Measurements from ENCODE around the gene C6orf120. TPM values are rescaled to one million over a fixed set of nuclear protein-coding genes. Genes with fewer than 3 reads are reported as not detected.

C6orf120 gene
- total RNA-seq, 1 donor from 2014 or later = 24.8 TPM

DNA sequence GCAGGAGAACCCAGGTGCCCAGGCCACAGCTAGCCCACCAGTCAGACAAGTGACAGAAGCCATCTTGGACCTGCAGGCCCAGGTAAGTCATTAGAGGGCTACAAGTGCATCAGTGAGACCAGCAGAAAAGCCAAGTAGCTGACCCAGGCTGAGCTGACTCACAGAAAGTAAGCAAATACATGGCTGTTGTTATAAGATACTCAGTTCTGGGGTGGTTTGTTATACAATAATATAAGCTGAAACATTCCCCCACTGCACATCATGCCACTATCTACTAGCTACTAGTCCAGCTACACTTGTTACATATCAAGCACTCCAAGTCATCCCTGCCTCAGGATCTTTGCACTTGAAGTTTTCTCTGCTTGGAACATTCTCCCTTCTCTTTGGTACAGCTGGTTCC lies 39.4 kb downstream of the C6orf120 start:
- Mint-ChIP-seq H3K4me3 (no peak overlapping the region), H3K27me3 (no peaks in the 10 kb centered on the region), H3K9me3 (peaks cover 2% of the 10 kb centered on the region), H3K27ac (no peak overlapping the region), H3K4me1 (no peaks in the 10 kb centered on the region), H3K36me3 (ENCODE audit: low read depth) (no peaks in the 10 kb centered on the region)
- intact Hi-C loops (cut with micrococcal nuclease) = no loop called here
- ChIA-PET CTCF (interaction anchor here (0.9 kb wide), 1 partner anchor 16 kb away, joined by 3 read pairs; no protein-coding TSS in a partner anchor), POLR2A (interaction anchor here (2.9 kb wide), 1 partner anchor 10 kb away, joined by 8 read pairs; no protein-coding TSS in a partner anchor)
- TF ChIP-seq, protein P1, sequence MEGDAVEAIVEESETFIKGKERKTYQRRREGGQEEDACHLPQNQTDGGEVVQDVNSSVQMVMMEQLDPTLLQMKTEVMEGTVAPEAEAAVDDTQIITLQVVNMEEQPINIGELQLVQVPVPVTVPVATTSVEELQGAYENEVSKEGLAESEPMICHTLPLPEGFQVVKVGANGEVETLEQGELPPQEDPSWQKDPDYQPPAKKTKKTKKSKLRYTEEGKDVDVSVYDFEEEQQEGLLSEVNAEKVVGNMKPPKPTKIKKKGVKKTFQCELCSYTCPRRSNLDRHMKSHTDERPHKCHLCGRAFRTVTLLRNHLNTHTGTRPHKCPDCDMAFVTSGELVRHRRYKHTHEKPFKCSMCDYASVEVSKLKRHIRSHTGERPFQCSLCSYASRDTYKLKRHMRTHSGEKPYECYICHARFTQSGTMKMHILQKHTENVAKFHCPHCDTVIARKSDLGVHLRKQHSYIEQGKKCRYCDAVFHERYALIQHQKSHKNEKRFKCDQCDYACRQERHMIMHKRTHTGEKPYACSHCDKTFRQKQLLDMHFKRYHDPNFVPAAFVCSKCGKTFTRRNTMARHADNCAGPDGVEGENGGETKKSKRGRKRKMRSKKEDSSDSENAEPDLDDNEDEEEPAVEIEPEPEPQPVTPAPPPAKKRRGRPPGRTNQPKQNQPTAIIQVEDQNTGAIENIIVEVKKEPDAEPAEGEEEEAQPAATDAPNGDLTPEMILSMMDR (IDR thresholded peaks at IDR 0.05) = no peak
- no peak for DNase-seq
- ATAC-seq (ENCODE audit: low read depth) = no peak

DNA sequence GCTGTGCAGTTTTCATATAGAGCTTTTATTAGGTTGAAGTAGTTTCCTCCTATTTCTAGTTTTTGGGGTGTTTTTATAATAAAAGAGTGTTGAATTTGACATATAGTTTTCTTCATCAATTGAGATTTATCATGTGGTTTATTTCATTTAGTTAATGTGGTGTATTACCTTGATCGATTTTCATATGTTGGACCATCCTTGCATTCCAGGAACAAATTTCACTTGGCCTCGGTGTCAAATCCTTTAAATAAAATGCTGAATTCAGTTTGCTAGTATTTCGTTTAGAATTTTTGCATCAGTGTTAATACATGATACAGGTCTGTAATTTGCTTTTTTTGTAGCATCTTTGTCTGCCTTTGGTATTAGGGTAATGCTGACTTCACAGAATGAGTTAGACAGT lies 43.5 kb downstream of the C6orf120 start:
- Mint-ChIP-seq H3K4me1 (peaks cover 6% of the 10 kb centered on the region), H3K36me3 (ENCODE audit: low read depth) (peaks cover 4% of the 10 kb centered on the region), H3K27ac (no peak overlapping the region), H3K9me3 (peaks cover 7% of the 10 kb centered on the region), H3K4me3 (no peak overlapping the region), H3K27me3 (no peaks in the 10 kb centered on the region)
- DNase-seq (no peak), ATAC-seq (ENCODE audit: low read depth) (no peak)
- TF ChIP-seq, protein P1 (IDR thresholded peaks at IDR 0.05) = no peak
- ChIA-PET CTCF (no interaction called here), POLR2A (no interaction called here)
- intact Hi-C loops (cut with micrococcal nuclease) = no loop called here

DNA sequence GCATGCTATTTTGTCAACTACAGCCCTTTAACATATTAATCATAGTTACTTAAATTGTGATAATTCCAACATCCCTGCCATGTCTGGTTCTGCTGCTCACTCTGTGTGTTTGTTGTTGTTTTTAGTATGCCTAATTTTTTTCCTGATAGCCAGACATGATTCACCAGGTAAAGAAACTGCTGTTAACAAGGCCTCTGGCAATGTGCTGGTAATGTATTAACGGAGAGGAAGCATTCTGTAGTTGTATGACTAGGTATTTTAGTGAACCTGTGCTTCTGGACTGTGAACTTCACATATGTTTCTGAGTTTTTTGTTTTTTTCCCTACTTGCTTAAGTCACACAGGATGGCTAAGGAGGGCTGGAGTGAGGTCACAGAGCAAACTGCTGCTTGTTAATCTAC lies 44.6 kb downstream of the C6orf120 start:
- TF ChIP-seq, protein P1 (IDR thresholded peaks at IDR 0.05) = no peak
- H3K4me1 Mint-ChIP-seq = peaks cover 17% of the 10 kb centered on the region
- DNase-seq (no peak), ATAC-seq (ENCODE audit: low read depth) (no peak)
- peaks cover 7% of the 10 kb centered on the region for H3K9me3 Mint-ChIP-seq
- H3K4me3 Mint-ChIP-seq = no peak overlapping the region
- ChIA-PET POLR2A (no interaction called here), CTCF (no interaction called here)
- intact Hi-C loops (cut with micrococcal nuclease) = no loop called here
- H3K27me3 Mint-ChIP-seq = no peaks in the 10 kb centered on the region
- H3K36me3 Mint-ChIP-seq (ENCODE audit: low read depth) = peaks cover 10% of the 10 kb centered on the region
- H3K27ac Mint-ChIP-seq = no peak overlapping the region

DNA sequence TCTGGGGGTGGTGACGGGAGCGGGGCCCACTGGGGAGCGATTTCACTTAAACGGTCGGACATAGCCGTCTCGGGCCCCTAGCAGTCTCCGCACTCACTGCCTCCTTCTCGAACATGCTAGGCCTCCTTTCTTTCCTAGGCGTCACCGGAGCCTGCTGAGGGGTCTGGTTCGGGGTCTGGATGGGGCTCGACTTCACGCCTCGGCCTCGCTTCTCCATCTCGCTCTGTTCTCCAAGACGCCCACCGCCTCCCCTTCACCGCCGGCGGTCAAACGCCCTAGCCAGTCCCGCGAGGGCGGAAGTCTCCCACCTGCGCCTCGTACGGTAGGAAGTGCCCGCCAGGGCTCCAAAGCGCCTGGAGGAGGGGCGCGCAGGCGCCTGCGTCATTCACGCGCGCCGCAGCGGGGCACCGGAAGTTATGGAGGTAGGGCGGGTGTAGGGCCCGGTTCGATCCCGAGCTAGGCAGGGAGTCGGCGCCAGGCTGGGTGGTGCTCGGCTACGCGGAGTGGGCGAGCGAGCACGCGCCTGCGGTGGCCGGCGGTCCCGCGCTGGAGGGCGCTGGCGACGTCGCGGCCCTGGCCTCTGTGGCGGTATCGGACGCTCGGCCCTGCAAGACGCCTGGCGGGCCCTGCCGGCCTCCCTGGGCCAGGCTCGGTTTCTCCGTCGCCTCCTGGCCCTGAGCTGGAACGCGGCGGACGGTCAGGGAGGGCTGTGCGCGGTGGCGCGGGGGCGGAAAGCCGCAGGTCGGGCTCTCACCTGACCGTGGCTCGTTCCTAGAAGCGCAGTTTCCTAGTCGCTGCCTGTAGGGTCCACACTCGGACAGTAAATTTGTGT lies 49.5 kb downstream of the C6orf120 start, which contains the start of the genes DYNLT2 and ERMARD:
Gene DYNLT2 (minus strand): TSS at position 331 of the 832 bp plus-strand sequence. CDS start 114 bp downstream, at position 217.
Gene ERMARD (plus strand): TSS at position 381 of the 832 bp plus-strand sequence. CDS start 36 bp downstream, at position 417.
- intact Hi-C loops (cut with micrococcal nuclease) = loop anchor here (1.0 to 5.0 kb wide), 6 partner anchors 27 to 833 kb away; partner anchors contain the start of genes C6orf120, FAM120B, PDCD2 and PHF10
- POLR2A ChIA-PET = interaction anchor here (0.6 to 3.9 kb wide), 10 partner anchors 10 to 832 kb away, joined by 3 to 55 read pairs (median 8); partner anchors contain the start of genes C6orf120, PDCD2, PHF10 and PSMB1
- H3K9me3 Mint-ChIP-seq = peaks cover 5% of the 10 kb centered on the region
- TF ChIP-seq, protein P1 (IDR thresholded peaks at IDR 0.05) = no peak
- peaks cover 14% of the 10 kb centered on the region for H3K36me3 Mint-ChIP-seq (ENCODE audit: low read depth)
- H3K27ac Mint-ChIP-seq = peak within 1 kb of the TSS; percentile 97
- CTCF ChIA-PET = interaction anchor here (1.7 kb wide), 1 partner anchor 50 kb away, joined by 3 read pairs; no protein-coding TSS in a partner anchor
- peaks cover 30% of the 10 kb centered on the region for H3K4me1 Mint-ChIP-seq
- peak; percentile 93 for ATAC-seq (ENCODE audit: low read depth)
- H3K4me3 Mint-ChIP-seq = peak within 1 kb of the TSS; percentile 95
- no peaks in the 10 kb centered on the region for H3K27me3 Mint-ChIP-seq
- peak; percentile 98 for DNase-seq

Measured in activated B cell treated with CpG ODN at 0.5 μM for 24 hours (primary cell).